ENCODE measurements around the gene NFKB1.

NFKB1 gene

GRCh38 chr4:102665527-102665926 lies 164.4 kb downstream of the NFKB1 start:
- Histone ChIP-seq H3K4me3 (replicated peaks; ENCODE audit: insufficient read depth, low read length) (no peak overlapping the region), H3K27me3 (ENCODE audit: insufficient read depth, poor library complexity, severe bottlenecking) (no peaks in the 10 kb centered on the region), H3K27ac (replicated peaks) (no peak overlapping the region)
- TF ChIP-seq CTCF (IDR thresholded peaks at IDR 0.05; ENCODE audit: insufficient read depth, low read length) (no peak), POLR2AphosphoS5 (IDR thresholded peaks at IDR 0.05; ENCODE audit: low read depth) (no peak), GABPA (IDR thresholded peaks at IDR 0.05; ENCODE audit: low read depth) (no peak), REST (IDR thresholded peaks at IDR 0.05; ENCODE audit: insufficient replicate concordance, low read depth) (no peak), SPI1 (IDR thresholded peaks at IDR 0.05; ENCODE audit: borderline replicate concordance, low read depth) (no peak)
- no peak for DNase-seq (ENCODE audit: low read depth in 1 of 2, low spot score in 1 of 2)
